HCT116 (cell line): ENCODE data around the gene MDFIC.

Experiments
- CEBPB ChIP-seq: IDR thresholded peaks from 2 replicates; pipeline ENCODE4 v1.6.1; 2012; ENCODE audit warnings: low read depth
- ELF1 ChIP-seq: IDR thresholded peaks from 2 replicates; pipeline ENCODE4 v1.6.1; 2012; ENCODE audit warnings: low read depth, borderline replicate concordance
- EZH2 ChIP-seq: fragments of 200-600 bp; sonication (generic); IDR thresholded peaks from 2 replicates; pipeline ENCODE4 v1.6.1; 2017; ENCODE audit warnings: antibody characterized with exemption, mixed run types
- POLR2A ChIP-seq: IDR thresholded peaks from 2 replicates; pipeline ENCODE4 v1.7.0; 2011; ENCODE audit warnings: borderline replicate concordance; ENCODE audit not compliant: insufficient read depth, insufficient read length; ENCODE audit errors: extremely low read depth
- RAD21 ChIP-seq: IDR thresholded peaks from 2 replicates; pipeline ENCODE4 v1.6.1; 2012; ENCODE audit warnings: low read depth, mild to moderate bottlenecking
- YY1 ChIP-seq: IDR thresholded peaks from 2 replicates; pipeline ENCODE4 v1.6.1; 2011; ENCODE audit warnings: low read length, low read depth, moderate library complexity, mild to moderate bottlenecking; ENCODE audit not compliant: insufficient replicate concordance; ENCODE audit errors: extremely low read depth
- ZFX ChIP-seq: fragments of 450-650 bp; IDR thresholded peaks from 2 replicates; pipeline ENCODE4 v1.6.1; 2017
- TF ChIP-seq, protein P1 (sequence below), 3 experiments: fragments of 200-600 bp in 1 of 3; sonication (generic) in 1 of 3; IDR thresholded peaks in 2 of 3; conservative IDR thresholded peaks in 1 of 3; 2 replicates each; pipeline ENCODE4 v1.5.1; 2012 to 2017; ENCODE audit warnings: low read depth in 2 of 3, low read length in 2 of 3, antibody characterized with exemption in 1 of 3, borderline replicate concordance in 1 of 3, control low read depth in 1 of 3, mild to moderate bottlenecking in 1 of 3, mixed read lengths in 1 of 3, mixed run types in 1 of 3, moderate library complexity in 1 of 3; ENCODE audit not compliant: insufficient read depth in 1 of 3
- TF ChIP-seq, protein P2 (sequence below): IDR thresholded peaks from 2 replicates; pipeline ENCODE4 v1.6.1; 2012; ENCODE audit warnings: low read depth

DNA sequence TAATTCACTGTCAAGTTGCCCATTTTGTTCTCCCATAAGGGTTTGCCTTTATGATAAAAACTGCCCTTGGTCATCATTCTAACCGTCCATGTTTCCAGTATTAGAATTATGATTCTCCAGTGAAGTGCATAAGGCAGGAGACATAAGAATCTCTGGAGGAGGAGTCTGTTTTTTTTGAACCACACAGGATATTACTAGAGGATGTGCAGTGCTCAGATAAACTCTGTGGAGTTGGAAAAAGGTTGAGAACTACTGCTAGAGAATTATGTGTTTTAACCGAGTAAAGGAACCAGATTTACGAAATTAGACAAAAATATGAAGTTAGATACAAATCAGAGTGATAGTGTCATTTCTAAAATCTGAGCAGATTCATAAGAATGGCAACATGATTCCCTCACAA, 40.5 kb downstream of the MDFIC start:
- TF ChIP-seq YY1 (no peak), EZH2 (no peak), ELF1 (no peak), POLR2A (no peak), RAD21 (no peak), CEBPB (no peak), ZFX (no peak)
- TF ChIP-seq, protein P1, sequence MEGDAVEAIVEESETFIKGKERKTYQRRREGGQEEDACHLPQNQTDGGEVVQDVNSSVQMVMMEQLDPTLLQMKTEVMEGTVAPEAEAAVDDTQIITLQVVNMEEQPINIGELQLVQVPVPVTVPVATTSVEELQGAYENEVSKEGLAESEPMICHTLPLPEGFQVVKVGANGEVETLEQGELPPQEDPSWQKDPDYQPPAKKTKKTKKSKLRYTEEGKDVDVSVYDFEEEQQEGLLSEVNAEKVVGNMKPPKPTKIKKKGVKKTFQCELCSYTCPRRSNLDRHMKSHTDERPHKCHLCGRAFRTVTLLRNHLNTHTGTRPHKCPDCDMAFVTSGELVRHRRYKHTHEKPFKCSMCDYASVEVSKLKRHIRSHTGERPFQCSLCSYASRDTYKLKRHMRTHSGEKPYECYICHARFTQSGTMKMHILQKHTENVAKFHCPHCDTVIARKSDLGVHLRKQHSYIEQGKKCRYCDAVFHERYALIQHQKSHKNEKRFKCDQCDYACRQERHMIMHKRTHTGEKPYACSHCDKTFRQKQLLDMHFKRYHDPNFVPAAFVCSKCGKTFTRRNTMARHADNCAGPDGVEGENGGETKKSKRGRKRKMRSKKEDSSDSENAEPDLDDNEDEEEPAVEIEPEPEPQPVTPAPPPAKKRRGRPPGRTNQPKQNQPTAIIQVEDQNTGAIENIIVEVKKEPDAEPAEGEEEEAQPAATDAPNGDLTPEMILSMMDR (IDR thresholded peaks at IDR 0.05 in 2 of 3, conservative IDR thresholded peaks at IDR 0.05 in 1 of 3; ENCODE audit: borderline replicate concordance in 1 of 3, insufficient read depth in 1 of 3, low read depth in 2 of 3, low read length in 2 of 3), result no peak
- TF ChIP-seq, protein P2, sequence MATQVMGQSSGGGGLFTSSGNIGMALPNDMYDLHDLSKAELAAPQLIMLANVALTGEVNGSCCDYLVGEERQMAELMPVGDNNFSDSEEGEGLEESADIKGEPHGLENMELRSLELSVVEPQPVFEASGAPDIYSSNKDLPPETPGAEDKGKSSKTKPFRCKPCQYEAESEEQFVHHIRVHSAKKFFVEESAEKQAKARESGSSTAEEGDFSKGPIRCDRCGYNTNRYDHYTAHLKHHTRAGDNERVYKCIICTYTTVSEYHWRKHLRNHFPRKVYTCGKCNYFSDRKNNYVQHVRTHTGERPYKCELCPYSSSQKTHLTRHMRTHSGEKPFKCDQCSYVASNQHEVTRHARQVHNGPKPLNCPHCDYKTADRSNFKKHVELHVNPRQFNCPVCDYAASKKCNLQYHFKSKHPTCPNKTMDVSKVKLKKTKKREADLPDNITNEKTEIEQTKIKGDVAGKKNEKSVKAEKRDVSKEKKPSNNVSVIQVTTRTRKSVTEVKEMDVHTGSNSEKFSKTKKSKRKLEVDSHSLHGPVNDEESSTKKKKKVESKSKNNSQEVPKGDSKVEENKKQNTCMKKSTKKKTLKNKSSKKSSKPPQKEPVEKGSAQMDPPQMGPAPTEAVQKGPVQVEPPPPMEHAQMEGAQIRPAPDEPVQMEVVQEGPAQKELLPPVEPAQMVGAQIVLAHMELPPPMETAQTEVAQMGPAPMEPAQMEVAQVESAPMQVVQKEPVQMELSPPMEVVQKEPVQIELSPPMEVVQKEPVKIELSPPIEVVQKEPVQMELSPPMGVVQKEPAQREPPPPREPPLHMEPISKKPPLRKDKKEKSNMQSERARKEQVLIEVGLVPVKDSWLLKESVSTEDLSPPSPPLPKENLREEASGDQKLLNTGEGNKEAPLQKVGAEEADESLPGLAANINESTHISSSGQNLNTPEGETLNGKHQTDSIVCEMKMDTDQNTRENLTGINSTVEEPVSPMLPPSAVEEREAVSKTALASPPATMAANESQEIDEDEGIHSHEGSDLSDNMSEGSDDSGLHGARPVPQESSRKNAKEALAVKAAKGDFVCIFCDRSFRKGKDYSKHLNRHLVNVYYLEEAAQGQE, result no peak
